ENCODE results near the gene LMTK3. TPM values are rescaled to one million over a fixed set of nuclear protein-coding genes. Genes with fewer than 3 reads are reported as not detected.

The LMTK3 gene
- total and polyA plus RNA-seq, 2 of the 13 experiments (the other 11 are each of a cell fraction or from before 2014, with no cell fraction given): 0.18 to 0.29 TPM

- in situ Hi-C loops (cut with HindIII; ENCODE audit: extremely low pct_ligation_motif_present, low pct_unique_long_range_greater_than_20kb): no loop called here
- WGBS (ENCODE audit: low lambda C conversion rate): 0% methylated on average over 14 of the region's 18 CpGs
- ChIA-PET CTCF (ENCODE audit: low intra/inter-chr PET ratio, low total read pairs) (interaction anchor here (0.6 kb wide), 1 partner anchor 631 kb away, joined by 3 read pairs; no protein-coding TSS in a partner anchor), POLR2A (interaction anchor here (0.9 to 2.4 kb wide), 5 partner anchors 9 to 67 kb away, joined by 3 to 9 read pairs (median 5); partner anchors contain the start of genes RPL18 and SPHK2)
- peak; percentile 88 for FAIRE-seq
- ATAC-seq: peak; percentile 11
- peak overlapping the region; percentile 26 to 60 (median 26); a peak in 3 of 6 replicates for H3K4me3 ChIP-seq (replicated peaks in 1 of 3; ENCODE audit: insufficient read depth in 1 of 3, low read depth in 2 of 3, low read length in 3 of 3)
- no peak overlapping the region for H2AFZ ChIP-seq (ENCODE audit: low read length)
- DNase-seq (ENCODE audit: low spot score): peak; percentile 69
- intact Hi-C loops (cut with micrococcal nuclease; ENCODE audit: unreplicated experiment): loop anchor here (5.0 kb wide), 1 partner anchor 37 kb away; no protein-coding TSS in a partner anchor
- H3K4me2 ChIP-seq (ENCODE audit: low read depth, low read length): peak overlapping the region; percentile 59
- H3K9me3 ChIP-seq (ENCODE audit: low read length): no peaks in the 10 kb centered on the region
- H3K36me3 ChIP-seq (replicated peaks in 1 of 2; ENCODE audit: control insufficient read depth in 1 of 2, insufficient read depth in 2 of 2, low read length in 2 of 2): no peaks in the 10 kb centered on the region
- no peak overlapping the region for H3K9ac ChIP-seq (ENCODE audit: insufficient read depth, low read depth, low read length)
- peak overlapping the region; percentile 26 for H3K27ac ChIP-seq (ENCODE audit: extremely low read length, insufficient read depth, low read length)
- peaks cover 92% of the 10 kb centered on the region for H3K4me1 ChIP-seq (ENCODE audit: insufficient read depth, low read length)
- no peaks in the 10 kb centered on the region for H3K79me2 ChIP-seq (ENCODE audit: insufficient read depth, low read length)
- no peaks in the 10 kb centered on the region for H4K20me1 ChIP-seq (ENCODE audit: insufficient read depth, low read length)
- peaks cover 0 to 15% of the 10 kb centered on the region in 2 experiments; a peak in 3 of 5 replicates for H3K27me3 ChIP-seq (ENCODE audit: control insufficient read depth in 1 of 2, insufficient read depth in 2 of 2, low read length in 2 of 2)
- no TSS peak for BruUV-seq (replicated peaks)
- TF ChIP-seq STAT5B (CRISPR knock-in tag; IDR thresholded peaks at IDR 0.05) (no peak), FOSL2 (CRISPR knock-in tag; IDR thresholded peaks at IDR 0.05) (peak; percentile 80), ZNF570 (CRISPR knock-in tag; IDR thresholded peaks at IDR 0.05; ENCODE audit: borderline replicate concordance) (no peak), CSRNP1 (CRISPR knock-in tag; IDR thresholded peaks at IDR 0.05) (no peak), CBX5 (CRISPR knock-in tag; IDR thresholded peaks at IDR 0.05; ENCODE audit: borderline replicate concordance) (peak; percentile 32; the same call in 1 of the 2 replicates), ZNF552 (CRISPR knock-in tag; IDR thresholded peaks at IDR 0.05; ENCODE audit: borderline replicate concordance) (no peak), SALL1 (CRISPR knock-in tag; IDR thresholded peaks at IDR 0.05) (peak; percentile 46), AKAP8 (CRISPR knock-in tag; IDR thresholded peaks at IDR 0.05) (no peak), ATAD3A (CRISPR knock-in tag; IDR thresholded peaks at IDR 0.05) (no peak), ZFY (CRISPR knock-in tag; IDR thresholded peaks at IDR 0.05) (peak; percentile 30; the same call in 1 of the 2 replicates), DNMT3B (CRISPR knock-in tag; conservative IDR thresholded peaks at IDR 0.05) (no peak), XRCC5 (optimal IDR thresholded peaks at IDR 0.05; ENCODE audit: low read length) (peak; percentile 44), CEBPB (IDR thresholded peaks at IDR 0.05; ENCODE audit: borderline replicate concordance, low read depth, low read length) (peak; percentile 62; the same call in 1 of the 2 replicates), HDAC2 (CRISPR knock-in tag; IDR thresholded peaks at IDR 0.05) (peak; percentile 51; the same call in 1 of the 2 replicates), ZNF616 (CRISPR knock-in tag; IDR thresholded peaks at IDR 0.05; ENCODE audit: low read depth) (no peak), CEBPG (CRISPR knock-in tag; IDR thresholded peaks at IDR 0.05) (peak; percentile 80), ZNF737 (CRISPR knock-in tag; IDR thresholded peaks at IDR 0.05; ENCODE audit: borderline replicate concordance) (no peak), PHF5A (CRISPR knock-in tag; IDR thresholded peaks at IDR 0.05; ENCODE audit: low read depth, unreplicated experiment) (no peak), ETV6 (CRISPR knock-in tag; conservative IDR thresholded peaks at IDR 0.05) (no peak), ZNF282 (IDR thresholded peaks at IDR 0.05; ENCODE audit: partially characterized antibody) (no peak), MTF1 (CRISPR knock-in tag; IDR thresholded peaks at IDR 0.05) (no peak)
- TF ChIP-seq, protein P1, sequence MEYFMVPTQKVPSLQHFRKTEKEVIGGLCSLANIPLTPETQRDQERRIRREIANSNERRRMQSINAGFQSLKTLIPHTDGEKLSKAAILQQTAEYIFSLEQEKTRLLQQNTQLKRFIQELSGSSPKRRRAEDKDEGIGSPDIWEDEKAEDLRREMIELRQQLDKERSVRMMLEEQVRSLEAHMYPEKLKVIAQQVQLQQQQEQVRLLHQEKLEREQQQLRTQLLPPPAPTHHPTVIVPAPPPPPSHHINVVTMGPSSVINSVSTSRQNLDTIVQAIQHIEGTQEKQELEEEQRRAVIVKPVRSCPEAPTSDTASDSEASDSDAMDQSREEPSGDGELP (IDR thresholded peaks at IDR 0.05; ENCODE audit: borderline replicate concordance, low read depth): peak; percentile 86
- TF ChIP-seq, protein P2, sequence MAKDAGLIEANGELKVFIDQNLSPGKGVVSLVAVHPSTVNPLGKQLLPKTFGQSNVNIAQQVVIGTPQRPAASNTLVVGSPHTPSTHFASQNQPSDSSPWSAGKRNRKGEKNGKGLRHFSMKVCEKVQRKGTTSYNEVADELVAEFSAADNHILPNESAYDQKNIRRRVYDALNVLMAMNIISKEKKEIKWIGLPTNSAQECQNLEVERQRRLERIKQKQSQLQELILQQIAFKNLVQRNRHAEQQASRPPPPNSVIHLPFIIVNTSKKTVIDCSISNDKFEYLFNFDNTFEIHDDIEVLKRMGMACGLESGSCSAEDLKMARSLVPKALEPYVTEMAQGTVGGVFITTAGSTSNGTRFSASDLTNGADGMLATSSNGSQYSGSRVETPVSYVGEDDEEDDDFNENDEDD (CRISPR knock-in tag; IDR thresholded peaks at IDR 0.05; ENCODE audit: borderline replicate concordance): peak; percentile 32; the same call in 1 of the 2 replicates
Observed at GRCh38 chr19:48553676-48554384, 42.2 kb upstream of the LMTK3 start.

All from HepG2 (cell line).